Neutrophil (primary cell): Measurements from ENCODE around the gene SNAPIN.

Experiments
- H3K27ac ChIP-seq: fragments of 200-600 bp; sonication (generic); 2 replicates; pipeline ENCODE4 v1.5.1; 2016; ENCODE audit warnings: mild to moderate bottlenecking, moderate library complexity
- H3K27me3 ChIP-seq: fragments of 200-600 bp; sonication (generic); 2 replicates; pipeline ENCODE4 v1.6.0; 2016; ENCODE audit warnings: mild to moderate bottlenecking
- H3K36me3 ChIP-seq: fragments of 200-600 bp; sonication (generic); 2 replicates; pipeline ENCODE4 v1.5.1; 2017
- H3K4me1 ChIP-seq, 2 experiments: fragments of 200-600 bp in 1 of 2; sonication (generic) in 1 of 2; 1 replicate in 1 of 2; 2 replicates in 1 of 2; pipeline versions ENCODE4 v1.5.1 to v1.6.1; 2013 to 2016; ENCODE audit warnings: low read depth in 1 of 2, low read length in 1 of 2, mild to moderate bottlenecking in 1 of 2, moderate library complexity in 1 of 2; ENCODE audit not compliant: control insufficient read depth in 1 of 2, insufficient read depth in 1 of 2
- H3K4me3 ChIP-seq, 2 experiments: fragments of 200-600 bp in 1 of 2; sonication (generic) in 1 of 2; 1 replicate in 1 of 2; 2 replicates in 1 of 2; pipeline ENCODE4 v1.5.1; 2013 to 2016; ENCODE audit warnings: low read depth in 1 of 2, low read length in 1 of 2, mild to moderate bottlenecking in 1 of 2, moderate library complexity in 1 of 2
- H3K9me3 ChIP-seq: fragments of 200-600 bp; sonication (generic); 2 replicates; pipeline ENCODE4 v1.5.1; 2016
- TF ChIP-seq, protein P1 (sequence below): fragments of 200-600 bp; sonication (generic); IDR thresholded peaks from 2 replicates; pipeline ENCODE4 v1.5.1; 2016; ENCODE audit warnings: antibody characterized with exemption

The SNAPIN gene, protein sequence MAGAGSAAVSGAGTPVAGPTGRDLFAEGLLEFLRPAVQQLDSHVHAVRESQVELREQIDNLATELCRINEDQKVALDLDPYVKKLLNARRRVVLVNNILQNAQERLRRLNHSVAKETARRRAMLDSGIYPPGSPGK

GRCh38 chr1:153658400-153659174, at the start of gene SNAPIN:
SNAPIN (plus strand) TSS chr1:153658703; CDS start chr1:153658744, 41 bp downstream.
- Histone ChIP-seq H3K27ac (peak within 1 kb of the TSS; percentile 93), H3K36me3 (peaks cover 25% of the 10 kb centered on the region), H3K4me1 (peaks cover 9 to 16% of the 10 kb centered on the region in 2 experiments), H3K9me3 (no peaks in the 10 kb centered on the region), H3K4me3 (peak within 1 kb of the TSS; percentile 73 to 86), H3K27me3 (no peaks in the 10 kb centered on the region)
- TF ChIP-seq, protein P1, sequence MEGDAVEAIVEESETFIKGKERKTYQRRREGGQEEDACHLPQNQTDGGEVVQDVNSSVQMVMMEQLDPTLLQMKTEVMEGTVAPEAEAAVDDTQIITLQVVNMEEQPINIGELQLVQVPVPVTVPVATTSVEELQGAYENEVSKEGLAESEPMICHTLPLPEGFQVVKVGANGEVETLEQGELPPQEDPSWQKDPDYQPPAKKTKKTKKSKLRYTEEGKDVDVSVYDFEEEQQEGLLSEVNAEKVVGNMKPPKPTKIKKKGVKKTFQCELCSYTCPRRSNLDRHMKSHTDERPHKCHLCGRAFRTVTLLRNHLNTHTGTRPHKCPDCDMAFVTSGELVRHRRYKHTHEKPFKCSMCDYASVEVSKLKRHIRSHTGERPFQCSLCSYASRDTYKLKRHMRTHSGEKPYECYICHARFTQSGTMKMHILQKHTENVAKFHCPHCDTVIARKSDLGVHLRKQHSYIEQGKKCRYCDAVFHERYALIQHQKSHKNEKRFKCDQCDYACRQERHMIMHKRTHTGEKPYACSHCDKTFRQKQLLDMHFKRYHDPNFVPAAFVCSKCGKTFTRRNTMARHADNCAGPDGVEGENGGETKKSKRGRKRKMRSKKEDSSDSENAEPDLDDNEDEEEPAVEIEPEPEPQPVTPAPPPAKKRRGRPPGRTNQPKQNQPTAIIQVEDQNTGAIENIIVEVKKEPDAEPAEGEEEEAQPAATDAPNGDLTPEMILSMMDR, result peak; percentile 38

- TF ChIP-seq, protein P1, result no peak
- no peaks in the 10 kb centered on the region for H3K4me1 ChIP-seq
- H3K9me3 ChIP-seq, result no peaks in the 10 kb centered on the region
- no peak overlapping the region for H3K4me3 ChIP-seq
- peaks cover 50% of the 10 kb centered on the region for H3K27me3 ChIP-seq
- H3K27ac ChIP-seq, result no peak overlapping the region
- H3K36me3 ChIP-seq, result no peaks in the 10 kb centered on the region
Observed at GRCh38 chr1:153608742-153609584, 49.5 kb upstream of the SNAPIN start.

DNA sequence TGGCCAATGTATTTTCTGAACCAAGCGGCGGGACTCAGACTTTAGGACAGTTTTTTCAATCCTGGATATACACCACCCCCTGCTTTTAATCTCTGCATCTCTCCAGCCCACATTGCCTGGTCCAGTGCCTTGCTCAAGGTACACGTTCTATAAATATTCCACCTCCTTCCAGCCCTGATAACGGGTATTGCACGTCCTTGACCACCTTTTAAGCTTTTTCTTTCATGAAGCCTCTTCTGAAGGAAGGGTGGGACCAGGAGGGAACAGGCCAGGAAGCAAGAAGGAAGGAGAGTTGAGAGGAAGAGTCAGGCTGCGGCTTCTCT, 49.0 kb upstream of the SNAPIN start:
- Histone ChIP-seq H3K27me3 (peaks cover 44% of the 10 kb centered on the region), H3K9me3 (no peaks in the 10 kb centered on the region), H3K27ac (no peak overlapping the region), H3K36me3 (no peaks in the 10 kb centered on the region), H3K4me1 (no peaks in the 10 kb centered on the region), H3K4me3 (no peak overlapping the region)
- TF ChIP-seq, protein P1, result no peak

- no peak overlapping the region for H3K27ac ChIP-seq
- no peaks in the 10 kb centered on the region for H3K9me3 ChIP-seq
- TF ChIP-seq, protein P1, result no peak
- peaks cover 36% of the 10 kb centered on the region for H3K27me3 ChIP-seq
- H3K4me1 ChIP-seq, result no peaks in the 10 kb centered on the region
- no peaks in the 10 kb centered on the region for H3K36me3 ChIP-seq
- no peak overlapping the region for H3K4me3 ChIP-seq
Observed at GRCh38 chr1:153610334-153610733, 48.2 kb upstream of the SNAPIN start.

DNA sequence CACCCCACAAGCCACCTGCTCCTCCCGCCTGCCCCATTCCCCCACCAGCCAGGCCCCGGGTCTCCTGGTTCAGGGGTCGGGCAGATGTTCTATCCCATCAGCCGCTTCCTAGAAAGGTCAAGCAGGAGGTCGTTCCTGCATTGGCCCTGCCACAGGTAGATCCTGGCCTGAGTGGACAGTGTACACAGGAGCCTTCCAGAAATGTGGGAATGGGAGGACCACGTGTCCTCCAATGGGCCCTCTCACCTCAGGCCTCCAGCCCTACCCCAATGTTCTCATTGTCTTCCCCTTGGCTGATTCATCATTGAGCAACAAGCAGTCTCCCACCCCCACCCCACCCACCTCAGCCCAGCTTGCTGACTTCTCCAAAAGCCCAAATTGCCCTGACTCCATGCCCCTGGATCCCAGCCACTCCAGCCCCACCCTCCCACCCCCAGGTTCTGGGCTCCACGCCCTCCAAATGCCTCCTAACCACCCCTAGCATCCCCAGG, 47.6 kb upstream of the SNAPIN start:
- Histone ChIP-seq H3K27ac (no peak overlapping the region), H3K9me3 (no peaks in the 10 kb centered on the region), H3K27me3 (peaks cover 31% of the 10 kb centered on the region), H3K36me3 (no peaks in the 10 kb centered on the region), H3K4me3 (no peak overlapping the region), H3K4me1 (no peaks in the 10 kb centered on the region)
- TF ChIP-seq, protein P1, result no peak
